ENCODE measurements around the gene EFHD1.

The EFHD1 gene

GRCh38 chr2:232633413-232634205 is at the start of gene EFHD1:
Gene EFHD1 (plus strand): TSS chr2:232633604. CDS start chr2:232633705, 101 bp downstream.
- TF ChIP-seq CTCF (IDR thresholded peaks at IDR 0.05; ENCODE audit: low read depth, low read length, missing control alignments): no peak
- DNase-seq (ENCODE audit: low read depth): no peak

GRCh38 chr2:232584238-232584637 is 49.2 kb upstream of the EFHD1 start:
- DNase-seq (ENCODE audit: low read depth): no peak
- no peak for TF ChIP-seq CTCF (IDR thresholded peaks at IDR 0.05; ENCODE audit: low read depth, low read length, missing control alignments)
- no peak overlapping the region for H3K4me3 ChIP-seq (ENCODE audit: low read depth, low read length)

More at GRCh38 chr2:232633413-232634205, at the start of gene EFHD1:
- H3K4me3 ChIP-seq (ENCODE audit: low read depth, low read length): peak within 1 kb of the TSS; percentile 40

GRCh38 chr2:232586943-232587505 is 46.4 kb upstream of the EFHD1 start:
- H3K4me3 ChIP-seq (ENCODE audit: low read depth, low read length): no peak overlapping the region
- no peak for DNase-seq (ENCODE audit: low read depth)
- no peak for TF ChIP-seq CTCF (IDR thresholded peaks at IDR 0.05; ENCODE audit: low read depth, low read length, missing control alignments)

GRCh38 chr2:232587512-232587911 is 45.9 kb upstream of the EFHD1 start:
- H3K4me3 ChIP-seq (ENCODE audit: low read depth, low read length): no peak overlapping the region
- no peak for DNase-seq (ENCODE audit: low read depth)
- no peak for TF ChIP-seq CTCF (IDR thresholded peaks at IDR 0.05; ENCODE audit: low read depth, low read length, missing control alignments)

- DNase-seq (ENCODE audit: low read depth): no peak
- TF ChIP-seq CTCF (IDR thresholded peaks at IDR 0.05; ENCODE audit: low read depth, low read length, missing control alignments): no peak
- no peak overlapping the region for H3K4me3 ChIP-seq (ENCODE audit: low read depth, low read length)
These were observed 45.4 kb upstream of the EFHD1 start for GRCh38 chr2:232588031-232588430.

GRCh38 chr2:232588680-232589585 is 44.5 kb upstream of the EFHD1 start:
- H3K4me3 ChIP-seq (ENCODE audit: low read depth, low read length): no peak overlapping the region
- no peak for DNase-seq (ENCODE audit: low read depth)

More at GRCh38 chr2:232588680-232589585, 44.5 kb upstream of the EFHD1 start:
- no peak for TF ChIP-seq CTCF (IDR thresholded peaks at IDR 0.05; ENCODE audit: low read depth, low read length, missing control alignments)
